GM10266 (cell line): ENCODE measurements around the gene RGS7.

Source experiments
- DNase-seq: peaks from one replicate; pipeline ENCODE4 v3.0.0; 2012; ENCODE audit errors: extremely low spot score
- CTCF ChIP-seq: IDR thresholded peaks from 2 replicates; pipeline ENCODE4 v1.5.1; 2012; ENCODE audit warnings: mild to moderate bottlenecking, low read depth; ENCODE audit not compliant: control insufficient read depth, insufficient read depth; ENCODE audit errors: missing control alignments

The RGS7 gene

GRCh38 chr1:241215203-241215602, 141.8 kb downstream of the RGS7 start:
- no peak for TF ChIP-seq CTCF
- DNase-seq: no peak

GRCh38 chr1:241213139-241213538, 143.9 kb downstream of the RGS7 start:
- no peak for TF ChIP-seq CTCF
- no peak for DNase-seq

- DNase-seq: no peak
- TF ChIP-seq CTCF: no peak
These were observed 144.4 kb downstream of the RGS7 start for GRCh38 chr1:241212628-241213027.

GRCh38 chr1:241208910-241209379, 148.1 kb downstream of the RGS7 start:
- no peak for DNase-seq
- TF ChIP-seq CTCF: no peak

- TF ChIP-seq CTCF: no peak
- DNase-seq: no peak
These were observed 153.2 kb downstream of the RGS7 start for GRCh38 chr1:241203817-241204216.

GRCh38 chr1:241202401-241202800, 154.6 kb downstream of the RGS7 start:
- DNase-seq: no peak
- no peak for TF ChIP-seq CTCF

- no peak for TF ChIP-seq CTCF
- DNase-seq: no peak
These were observed 170.3 kb downstream of the RGS7 start for GRCh38 chr1:241186716-241187115.

- no peak for DNase-seq
- TF ChIP-seq CTCF: no peak
These were observed 175.0 kb downstream of the RGS7 start for GRCh38 chr1:241181971-241182370.
